HG03571 (cell line): Measurements from ENCODE around the gene IFRD2.

Experiments
- ATAC-seq: cut with Tn5 transposase; IDR thresholded peaks from one replicate; pipeline ENCODE4 v1.9.1; 2021; ENCODE audit not compliant: unreplicated experiment

The IFRD2 gene, protein sequence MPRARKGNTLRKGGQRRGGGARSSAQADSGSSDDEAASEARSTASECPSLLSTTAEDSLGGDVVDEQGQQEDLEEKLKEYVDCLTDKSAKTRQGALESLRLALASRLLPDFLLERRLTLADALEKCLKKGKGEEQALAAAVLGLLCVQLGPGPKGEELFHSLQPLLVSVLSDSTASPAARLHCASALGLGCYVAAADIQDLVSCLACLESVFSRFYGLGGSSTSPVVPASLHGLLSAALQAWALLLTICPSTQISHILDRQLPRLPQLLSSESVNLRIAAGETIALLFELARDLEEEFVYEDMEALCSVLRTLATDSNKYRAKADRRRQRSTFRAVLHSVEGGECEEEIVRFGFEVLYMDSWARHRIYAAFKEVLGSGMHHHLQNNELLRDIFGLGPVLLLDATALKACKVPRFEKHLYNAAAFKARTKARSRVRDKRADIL

GRCh38 chr3:50292159-50293078, at the start of gene IFRD2:
Gene IFRD2, minus strand, starts transcription at chr3:50292429. Its CDS starts 155 bp downstream, at chr3:50292274.
- peak; percentile 91 for ATAC-seq

GRCh38 chr3:50341537-50341936, 49.3 kb upstream of the IFRD2 start:
- no peak for ATAC-seq

DNA sequence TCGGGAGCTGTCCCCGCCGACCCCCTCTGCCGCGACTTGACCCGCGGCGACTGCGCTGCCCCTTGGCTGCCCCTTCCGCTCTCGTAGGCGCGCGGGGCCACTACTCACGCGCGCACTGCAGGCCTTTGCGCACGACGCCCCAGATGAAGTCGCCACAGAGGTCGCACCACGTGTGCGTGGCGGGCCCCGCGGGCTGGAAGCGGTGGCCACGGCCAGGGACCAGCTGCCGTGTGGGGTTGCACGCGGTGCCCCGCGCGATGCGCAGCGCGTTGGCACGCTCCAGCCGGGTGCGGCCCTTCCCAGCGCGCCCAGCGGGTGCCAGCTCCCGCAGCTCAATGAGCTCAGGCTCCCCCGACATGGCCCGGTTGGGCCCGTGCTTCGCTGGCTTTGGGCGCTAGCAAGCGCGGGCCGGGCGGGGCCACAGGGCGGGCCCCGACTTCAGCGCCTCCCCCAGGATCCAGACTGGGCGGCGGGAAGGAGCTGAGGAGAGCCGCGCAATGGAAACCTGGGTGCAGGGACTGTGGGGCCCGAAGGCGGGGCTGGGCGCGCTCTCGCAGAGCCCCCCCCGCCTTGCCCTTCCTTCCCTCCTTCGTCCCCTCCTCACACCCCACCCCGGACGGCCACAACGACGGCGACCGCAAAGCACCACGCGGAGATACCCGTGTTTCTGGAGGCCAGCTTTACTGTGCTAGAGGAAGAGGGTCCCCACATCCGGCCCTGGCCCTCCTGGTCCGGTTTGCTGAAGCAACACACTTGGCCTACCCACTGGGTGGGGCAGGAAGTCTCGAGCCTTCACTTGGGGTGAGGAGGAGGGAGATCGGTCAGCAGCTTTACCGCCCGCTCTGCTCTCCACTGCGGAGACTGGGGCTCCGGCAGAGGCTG, 48.5 kb upstream of the IFRD2 start, which contains the start of gene RASSF1:
Gene RASSF1, minus strand, starts transcription at position 389 of the 882 bp plus-strand sequence. Its CDS starts 31 bp downstream, at position 358.
- ATAC-seq, result peak; percentile 33

DNA sequence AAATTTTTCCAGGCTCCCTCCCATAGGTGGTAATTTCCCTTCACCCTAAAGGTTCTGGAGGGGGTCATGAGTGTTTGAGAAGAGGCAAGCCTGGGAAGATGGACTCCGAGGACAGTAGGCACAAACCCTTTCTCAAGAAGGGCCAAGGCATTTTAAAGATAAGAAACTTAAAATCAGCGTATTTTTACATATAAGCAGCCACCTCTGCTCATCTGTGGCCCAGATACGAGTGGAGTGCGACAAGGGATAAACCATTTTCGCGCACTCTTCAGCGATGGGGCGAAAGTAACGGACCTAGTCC, 47.9 kb upstream of the IFRD2 start:
- no peak for ATAC-seq

GRCh38 chr3:50339485-50340146, 47.4 kb upstream of the IFRD2 start:
- no peak for ATAC-seq

DNA sequence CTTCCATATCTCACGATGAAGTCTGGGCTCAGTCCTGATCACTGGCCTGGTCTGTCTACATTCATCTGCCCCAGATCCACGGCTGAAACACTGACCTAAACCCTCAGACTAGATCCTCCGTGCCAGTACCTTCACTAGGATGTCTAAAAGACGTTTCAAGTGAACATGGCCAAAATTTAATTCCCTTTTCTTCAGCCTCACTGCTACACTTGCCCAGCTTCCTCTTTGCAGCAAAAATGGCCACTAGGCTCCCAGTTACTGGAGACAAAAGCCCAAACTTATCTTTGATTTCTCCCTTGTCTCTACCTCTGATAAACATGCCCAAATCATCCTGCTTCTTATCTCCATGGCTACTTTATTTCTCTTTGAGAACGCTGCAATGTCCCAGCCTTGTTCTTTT, 46.7 kb upstream of the IFRD2 start:
- ATAC-seq, result no peak

- peak; percentile 61 for ATAC-seq
These were observed 45.1 kb upstream of the IFRD2 start for GRCh38 chr3:50337175-50337861.

- ATAC-seq, result peak; percentile 19
These were observed 44.4 kb upstream of the IFRD2 start for GRCh38 chr3:50336452-50337174.

DNA sequence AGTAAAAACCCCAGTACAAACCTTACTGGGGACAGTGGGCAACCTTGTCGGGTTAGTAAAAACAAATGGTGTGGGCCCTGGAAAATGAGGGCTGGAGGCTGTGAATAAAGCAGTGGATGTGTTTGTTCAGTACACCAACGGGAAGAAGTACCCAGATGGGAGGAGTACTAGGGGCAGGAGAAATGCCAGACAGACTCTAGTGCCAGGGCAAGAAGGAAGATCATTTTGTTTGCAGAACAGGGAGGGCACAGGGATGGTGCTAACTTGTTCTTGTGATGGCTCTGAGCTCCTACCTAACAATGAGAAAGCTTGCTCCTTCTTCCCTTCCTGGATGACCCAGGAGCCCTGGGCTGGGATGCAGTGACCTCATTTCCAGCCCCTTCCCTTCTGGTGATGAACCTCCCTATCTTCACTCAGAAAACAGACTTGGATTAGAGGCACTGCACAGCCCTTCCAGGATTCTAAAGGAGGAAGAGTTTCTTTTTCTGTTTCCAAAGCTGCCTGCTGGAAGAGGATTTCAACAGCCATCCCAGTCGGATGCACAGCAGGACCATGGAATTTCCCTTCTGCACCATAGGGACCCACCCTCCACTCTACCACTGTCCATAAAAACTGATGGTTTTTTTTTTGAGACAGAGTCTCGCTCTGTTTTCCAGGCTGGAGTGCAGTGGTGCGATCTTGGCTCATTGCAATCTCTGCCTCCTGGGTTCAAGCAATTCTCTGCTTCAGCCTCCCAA, 42.3 kb upstream of the IFRD2 start:
- ATAC-seq, result no peak

DNA sequence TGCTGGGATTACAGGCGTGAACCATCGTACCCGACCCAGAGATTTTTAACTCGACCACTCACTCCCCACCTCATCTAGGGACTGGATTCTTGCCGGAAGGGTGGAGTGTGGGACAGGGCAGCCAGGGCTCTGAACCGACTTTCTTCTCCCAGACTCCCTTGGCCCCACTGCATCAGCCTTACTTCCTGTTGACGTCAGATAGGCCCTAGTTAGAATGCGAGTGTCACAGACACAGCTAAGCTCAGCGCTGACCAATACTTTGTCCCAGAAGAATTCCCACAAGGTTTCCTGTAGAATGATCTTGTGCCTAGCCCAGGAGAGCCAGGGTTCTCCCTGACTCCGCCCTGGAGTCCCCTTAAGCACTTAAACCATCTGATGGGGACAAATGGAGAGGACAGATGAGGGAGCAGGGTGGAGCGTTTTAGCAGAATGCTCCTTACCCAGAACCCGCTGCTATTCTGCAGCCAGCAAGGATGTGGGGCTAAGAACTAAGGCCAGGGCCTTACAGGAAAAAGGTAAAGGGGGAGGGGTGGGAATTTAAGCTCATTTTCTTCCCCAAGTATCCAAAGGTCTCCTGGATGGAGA, 41.6 kb upstream of the IFRD2 start:
- ATAC-seq, result no peak

- no peak for ATAC-seq
These were observed 39.2 kb upstream of the IFRD2 start for GRCh38 chr3:50331364-50331907.

DNA sequence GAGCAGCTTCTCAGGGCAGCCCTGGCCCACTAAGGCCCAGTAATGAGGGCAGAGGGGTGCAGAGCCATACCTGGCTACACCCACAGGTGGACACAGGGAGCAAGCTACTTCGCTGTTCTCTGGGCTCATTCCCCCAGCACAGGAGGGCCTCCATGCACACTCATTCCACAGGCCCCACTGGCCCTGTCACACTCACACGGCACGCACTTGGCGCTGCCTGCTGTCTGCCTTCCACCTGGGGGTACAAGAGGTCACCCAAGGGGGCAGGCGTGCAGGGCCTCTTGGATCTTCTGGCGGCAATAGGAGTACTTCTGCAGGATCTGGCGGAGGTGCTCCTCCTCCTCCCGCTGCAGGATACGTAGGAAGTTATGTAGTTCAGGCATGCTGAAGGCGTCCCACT, 38.1 kb upstream of the IFRD2 start:
- no peak for ATAC-seq

DNA sequence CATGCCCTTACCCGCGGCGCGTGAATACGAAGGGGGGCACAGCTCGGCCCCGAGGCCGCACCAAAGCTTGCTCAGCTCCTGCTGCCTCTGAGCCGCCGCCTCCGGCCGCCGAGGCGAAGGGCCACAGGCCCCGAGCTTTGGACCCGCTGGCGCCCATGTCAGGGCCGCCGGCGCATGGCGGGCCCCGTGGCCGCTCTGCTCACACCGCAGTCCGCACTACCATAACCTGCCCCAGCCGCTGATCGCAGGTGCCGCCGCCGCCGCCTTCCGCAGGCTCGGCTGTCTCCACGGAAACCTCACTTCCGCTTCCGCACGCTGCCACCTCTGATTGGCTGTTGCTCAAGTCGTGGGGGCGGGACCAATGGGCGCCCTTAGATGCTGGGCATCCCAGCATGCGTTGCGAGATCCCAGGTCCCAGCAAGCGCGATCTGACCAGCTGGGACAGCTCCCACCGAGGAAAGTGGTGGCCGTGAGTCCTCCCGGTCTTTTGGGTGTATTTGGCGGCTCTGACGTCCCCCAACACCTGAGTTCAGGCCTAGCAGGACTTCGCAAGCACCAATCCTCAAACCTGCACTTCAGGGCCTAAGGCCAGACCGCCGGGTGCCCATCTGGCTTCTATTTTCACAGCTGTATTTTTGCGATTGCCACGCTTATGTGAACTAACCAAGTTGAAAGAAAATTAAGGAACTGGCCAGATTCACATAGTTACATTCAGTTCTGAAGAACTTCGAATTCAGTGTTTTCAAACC, 35.9 kb upstream of the IFRD2 start, which contains the start of gene TUSC2:
Gene TUSC2, minus strand, starts transcription at position 281 of the 749 bp plus-strand sequence. Its CDS starts 124 bp downstream, at position 157.
- ATAC-seq, result peak; percentile 68

DNA sequence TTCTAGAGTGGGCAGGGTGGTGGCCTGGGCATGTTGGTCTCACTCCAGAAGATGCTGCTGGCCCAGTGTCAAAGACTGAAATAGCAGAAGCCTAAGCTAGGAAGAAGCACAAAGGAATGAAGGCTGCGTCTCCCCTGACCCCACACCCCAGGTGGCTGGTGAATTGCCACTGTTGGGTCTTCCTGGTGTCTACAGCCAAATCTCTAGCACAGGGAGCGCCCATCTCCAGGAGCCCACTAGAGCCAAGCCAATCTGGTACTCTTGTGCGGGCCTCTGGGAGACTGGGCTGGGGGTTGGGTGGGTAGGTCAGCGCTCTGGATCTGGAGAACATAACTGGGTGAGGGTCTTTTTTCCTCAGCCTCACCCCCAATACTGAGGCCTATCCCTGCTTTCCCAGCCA, 34.9 kb upstream of the IFRD2 start:
- no peak for ATAC-seq

- no peak for ATAC-seq
These were observed 33.9 kb upstream of the IFRD2 start for GRCh38 chr3:50326182-50326541.

DNA sequence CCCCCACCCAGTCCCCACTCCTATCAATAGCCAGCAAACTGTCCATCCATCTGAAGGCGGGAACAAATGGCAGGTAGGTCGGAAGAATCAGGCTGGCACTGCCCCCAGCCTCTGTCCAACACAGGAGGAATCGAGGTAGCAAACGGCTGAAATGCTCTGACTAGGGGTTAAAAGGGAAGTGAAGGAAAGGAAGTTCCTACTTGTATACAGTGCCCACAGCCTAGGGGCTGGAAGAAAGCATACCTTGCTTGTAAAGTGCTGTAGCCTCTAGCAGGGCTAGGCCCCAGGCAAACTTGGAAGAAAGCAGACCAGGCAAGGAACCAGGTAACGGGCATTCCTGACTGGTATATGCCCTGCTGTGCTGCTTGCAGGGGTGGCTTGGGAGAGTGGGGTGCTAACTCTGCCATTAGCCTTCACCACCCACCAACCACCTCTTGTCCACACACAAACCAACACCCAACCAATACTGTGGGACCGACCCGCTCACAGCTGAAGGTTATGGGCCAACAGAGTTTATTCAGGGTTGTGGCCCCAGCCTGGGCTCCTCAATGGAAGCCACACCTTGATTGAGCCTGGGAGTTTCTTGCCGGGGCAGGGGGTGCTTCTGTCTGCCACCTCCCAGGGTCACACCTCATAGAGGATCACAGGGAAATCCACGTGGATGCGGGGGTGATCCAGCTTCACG, 33.4 kb upstream of the IFRD2 start:
- ATAC-seq, result no peak

DNA sequence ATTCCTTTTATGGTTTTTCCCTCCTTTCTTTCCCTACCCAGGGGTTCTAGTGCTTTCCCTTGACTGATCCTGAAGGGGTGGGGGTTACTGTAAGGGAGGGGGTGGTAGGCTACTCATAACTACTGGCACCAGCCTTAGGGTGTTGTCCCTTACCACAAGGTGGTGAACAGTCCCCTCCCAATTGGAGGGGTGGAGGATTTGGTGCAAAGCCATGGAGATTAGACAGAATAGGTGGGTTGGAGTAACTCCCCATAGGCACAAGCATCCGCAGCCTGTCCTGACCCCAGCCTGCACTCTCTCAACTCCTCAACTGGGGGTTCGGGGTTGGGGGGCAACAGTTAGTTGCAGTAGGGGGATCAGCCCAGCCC, 32.9 kb upstream of the IFRD2 start:
- ATAC-seq, result no peak
